Osteoblast (primary cell): ENCODE data around the gene BHLHE23. TPM values are rescaled to one million over a fixed set of nuclear protein-coding genes. Genes with fewer than 3 reads are reported as not detected.

Experiments
- DNase-seq: peaks from one replicate; pipeline ENCODE4 v3.0.0; 2011; ENCODE audit warnings: low spot score, mixed read lengths; ENCODE audit not compliant: insufficient read length; ENCODE audit errors: missing footprints
- H2AFZ ChIP-seq: 2 replicates; pipeline ENCODE4 v1.6.0; 2011; ENCODE audit warnings: mild to moderate bottlenecking, low read length
- H3K27ac ChIP-seq: 2 replicates; pipeline ENCODE4 v1.5.1; 2011; ENCODE audit warnings: mild to moderate bottlenecking, low read depth, low read length, moderate library complexity
- H3K27me3 ChIP-seq: 2 replicates; pipeline ENCODE4 v1.6.0; 2012; ENCODE audit warnings: mild to moderate bottlenecking, control low read depth, inconsistent platforms, low read length, moderate library complexity; ENCODE audit not compliant: insufficient read depth
- H3K36me3 ChIP-seq: 2 replicates; pipeline ENCODE4 v1.5.1; 2011; ENCODE audit warnings: mild to moderate bottlenecking, low read length, control low read depth, moderate library complexity; ENCODE audit not compliant: insufficient read depth
- H3K4me1 ChIP-seq: 2 replicates; pipeline ENCODE4 v1.5.1; 2011; ENCODE audit warnings: mild to moderate bottlenecking, low read length, control low read depth, moderate library complexity; ENCODE audit not compliant: insufficient read depth
- H3K4me2 ChIP-seq: 2 replicates; pipeline ENCODE4 v1.6.0; 2011; ENCODE audit warnings: mild to moderate bottlenecking, low read length; ENCODE audit not compliant: insufficient read depth
- H3K4me3 ChIP-seq: fragments of 200-600 bp; sonication (generic); 3 replicates; pipeline ENCODE4 v1.5.1; 2012; ENCODE audit warnings: mild to moderate bottlenecking, low read length, inconsistent platforms; ENCODE audit not compliant: insufficient read depth
- H3K79me2 ChIP-seq: 2 replicates; pipeline ENCODE4 v1.6.0; 2012; ENCODE audit warnings: mild to moderate bottlenecking, low read length, control low read depth, inconsistent platforms; ENCODE audit not compliant: insufficient read depth
- H3K9me3 ChIP-seq: 2 replicates; pipeline ENCODE4 v1.5.1; 2011; ENCODE audit warnings: low read depth, low read length, control low read depth
- H4K20me1 ChIP-seq: 2 replicates; pipeline ENCODE4 v1.6.0; 2012; ENCODE audit warnings: mild to moderate bottlenecking, low read length, control low read depth; ENCODE audit not compliant: insufficient read depth
- total RNA-seq: library from RNA; depleted of rRNA; stranded (reverse); fragments of >200 nt; gene quantifications from 2 replicates; pipeline ENCODE4 v1.2.3, GENCODE V29; 2012
- TF ChIP-seq, protein P1 (sequence below): IDR thresholded peaks from 2 replicates; pipeline ENCODE4 v1.5.1; 2011; ENCODE audit warnings: mild to moderate bottlenecking, low read depth, low read length, moderate library complexity; ENCODE audit errors: extremely low read depth

BHLHE23 gene
- total RNA-seq, 1 donor: not detected

DNA sequence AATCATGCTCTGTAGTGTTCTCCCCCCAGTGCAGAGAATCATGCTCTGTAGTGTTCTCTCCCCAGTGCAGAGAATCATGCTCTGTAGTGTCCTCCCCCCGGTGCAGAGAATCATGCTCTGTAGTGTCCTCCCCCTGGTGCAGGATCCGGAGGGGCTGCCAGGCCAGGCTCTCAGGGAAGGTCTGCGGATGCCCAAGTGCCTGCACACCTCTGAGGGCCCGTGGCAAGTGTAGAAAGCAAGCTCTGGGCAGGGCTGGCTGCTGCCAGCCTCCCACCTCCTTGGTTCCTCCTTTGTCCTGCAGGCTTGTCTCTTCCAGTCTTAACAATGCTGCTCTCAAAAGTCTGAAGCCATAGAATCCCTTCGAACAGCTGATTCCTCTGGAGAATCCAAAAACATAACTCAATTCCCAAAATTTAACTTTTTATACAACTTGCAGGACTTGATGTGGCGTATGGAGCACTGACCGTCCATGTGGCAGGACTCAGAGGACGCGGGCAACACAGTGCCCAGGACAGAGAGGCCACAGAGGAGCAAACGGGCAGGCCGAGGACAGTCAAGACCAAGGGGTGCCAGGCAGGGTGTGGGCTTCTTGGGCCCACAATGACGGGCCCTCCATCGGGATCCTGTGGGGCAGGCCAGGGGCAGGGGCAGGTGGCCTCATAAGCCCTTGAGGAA lies 44.6 kb upstream of the BHLHE23 start:
- no peaks in the 10 kb centered on the region for H3K9me3 ChIP-seq
- TF ChIP-seq, protein P1, sequence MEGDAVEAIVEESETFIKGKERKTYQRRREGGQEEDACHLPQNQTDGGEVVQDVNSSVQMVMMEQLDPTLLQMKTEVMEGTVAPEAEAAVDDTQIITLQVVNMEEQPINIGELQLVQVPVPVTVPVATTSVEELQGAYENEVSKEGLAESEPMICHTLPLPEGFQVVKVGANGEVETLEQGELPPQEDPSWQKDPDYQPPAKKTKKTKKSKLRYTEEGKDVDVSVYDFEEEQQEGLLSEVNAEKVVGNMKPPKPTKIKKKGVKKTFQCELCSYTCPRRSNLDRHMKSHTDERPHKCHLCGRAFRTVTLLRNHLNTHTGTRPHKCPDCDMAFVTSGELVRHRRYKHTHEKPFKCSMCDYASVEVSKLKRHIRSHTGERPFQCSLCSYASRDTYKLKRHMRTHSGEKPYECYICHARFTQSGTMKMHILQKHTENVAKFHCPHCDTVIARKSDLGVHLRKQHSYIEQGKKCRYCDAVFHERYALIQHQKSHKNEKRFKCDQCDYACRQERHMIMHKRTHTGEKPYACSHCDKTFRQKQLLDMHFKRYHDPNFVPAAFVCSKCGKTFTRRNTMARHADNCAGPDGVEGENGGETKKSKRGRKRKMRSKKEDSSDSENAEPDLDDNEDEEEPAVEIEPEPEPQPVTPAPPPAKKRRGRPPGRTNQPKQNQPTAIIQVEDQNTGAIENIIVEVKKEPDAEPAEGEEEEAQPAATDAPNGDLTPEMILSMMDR: no peak
- H4K20me1 ChIP-seq: no peaks in the 10 kb centered on the region
- no peak overlapping the region for H3K4me2 ChIP-seq
- H3K27ac ChIP-seq: no peak overlapping the region
- no peak overlapping the region for H2AFZ ChIP-seq
- no peaks in the 10 kb centered on the region for H3K36me3 ChIP-seq
- H3K79me2 ChIP-seq: no peaks in the 10 kb centered on the region
- H3K4me1 ChIP-seq: no peaks in the 10 kb centered on the region
- DNase-seq: peak; percentile 60
- peaks cover 11% of the 10 kb centered on the region for H3K27me3 ChIP-seq
- no peak overlapping the region for H3K4me3 ChIP-seq

GRCh38 chr20:63050406-63050805 lies 43.6 kb upstream of the BHLHE23 start:
- no peak overlapping the region for H3K27ac ChIP-seq
- peaks cover 19% of the 10 kb centered on the region for H3K27me3 ChIP-seq
- H3K79me2 ChIP-seq: no peaks in the 10 kb centered on the region
- H2AFZ ChIP-seq: no peak overlapping the region
- H3K36me3 ChIP-seq: no peaks in the 10 kb centered on the region
- no peaks in the 10 kb centered on the region for H3K9me3 ChIP-seq
- H3K4me1 ChIP-seq: no peaks in the 10 kb centered on the region
- H4K20me1 ChIP-seq: no peaks in the 10 kb centered on the region
- TF ChIP-seq, protein P1: no peak
- no peak overlapping the region for H3K4me2 ChIP-seq
- peak; percentile 36 for DNase-seq
- H3K4me3 ChIP-seq: no peak overlapping the region

DNA sequence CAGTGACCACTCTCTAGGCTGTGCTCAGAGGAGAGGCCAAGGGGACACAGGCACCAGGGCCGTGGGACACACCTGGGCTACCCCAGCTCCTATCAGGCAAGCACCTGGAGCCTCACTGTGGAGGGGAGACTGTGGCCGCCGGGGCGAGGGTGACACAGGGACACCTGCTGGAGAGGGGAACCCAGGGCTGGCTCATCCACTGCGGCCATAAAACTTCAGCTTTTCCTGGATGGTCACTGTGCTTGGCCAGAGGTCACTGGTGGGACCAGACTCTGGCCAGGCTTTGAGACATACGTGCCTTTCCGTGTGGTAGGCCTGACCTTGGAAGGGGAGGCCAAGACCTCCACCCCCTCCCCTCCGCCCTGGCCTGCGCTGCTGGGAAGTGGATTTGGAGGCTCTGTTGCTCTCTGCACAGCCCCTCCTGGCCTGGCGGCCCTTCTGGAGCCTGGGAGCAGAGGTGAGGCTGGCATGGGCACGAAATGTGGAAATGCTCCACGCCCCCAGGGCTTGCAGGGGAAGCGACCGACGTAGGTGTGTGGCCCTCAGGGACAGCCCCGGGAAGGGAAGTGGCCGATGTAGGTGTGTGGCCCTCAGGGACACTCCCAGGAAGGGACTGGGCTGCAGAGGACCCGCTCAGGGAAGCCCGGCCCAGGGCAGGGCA lies 42.9 kb upstream of the BHLHE23 start:
- Histone ChIP-seq H3K9me3 (no peaks in the 10 kb centered on the region), H3K4me3 (no peak overlapping the region), H3K36me3 (no peaks in the 10 kb centered on the region), H3K4me1 (no peaks in the 10 kb centered on the region), H2AFZ (no peak overlapping the region), H3K79me2 (no peaks in the 10 kb centered on the region), H3K27ac (no peak overlapping the region), H4K20me1 (no peaks in the 10 kb centered on the region), H3K4me2 (no peak overlapping the region), H3K27me3 (peaks cover 24% of the 10 kb centered on the region)
- no peak for DNase-seq
- TF ChIP-seq, protein P1: no peak

- Histone ChIP-seq H3K4me1 (no peaks in the 10 kb centered on the region), H3K4me3 (no peak overlapping the region), H3K27me3 (peaks cover 25% of the 10 kb centered on the region), H3K79me2 (no peaks in the 10 kb centered on the region), H3K36me3 (no peaks in the 10 kb centered on the region), H3K9me3 (no peaks in the 10 kb centered on the region), H3K27ac (no peak overlapping the region), H2AFZ (no peak overlapping the region), H3K4me2 (no peak overlapping the region), H4K20me1 (no peaks in the 10 kb centered on the region)
- TF ChIP-seq, protein P1: no peak
- DNase-seq: no peak
These were observed 42.4 kb upstream of the BHLHE23 start for GRCh38 chr20:63049191-63049518.
